ENCODE measurements around the gene CSNK2A1. TPM values are rescaled to one million over a fixed set of nuclear protein-coding genes. Genes with fewer than 3 reads are reported as not detected.

CSNK2A1 gene
- total and polyA plus RNA-seq, 2 donors (not counting 3 experiments of a cell fraction or from before 2014, with no cell fraction given): 68.4 to 142 TPM

GRCh38 chr20:591941-592340, 48.4 kb upstream of the CSNK2A1 start:
- FAIRE-seq: no peak
- CTCF ChIA-PET: interaction anchor here (1.1 kb wide), 1 partner anchor 9 kb away, joined by 3 read pairs; no protein-coding TSS in a partner anchor

More at GRCh38 chr20:591941-592340, 48.4 kb upstream of the CSNK2A1 start:
- dilution Hi-C loops (cut with MboI; ENCODE audit: extremely low pct_ligation_motif_present, low sequenced_read_pairs) (no loop called here), intact Hi-C loops (cut with micrococcal nuclease) (no loop called here)
- peaks cover 0 to 1% of the 10 kb centered on the region in 2 experiments for H3K27me3 ChIP-seq (ENCODE audit: control insufficient read depth in 2 of 2, insufficient read depth in 2 of 2, low read length in 2 of 2)
- no peaks in the 10 kb centered on the region for H4K20me1 ChIP-seq (replicated peaks; ENCODE audit: control insufficient read depth, extremely low read depth, insufficient read depth, low read length)
- H3K4me1 ChIP-seq (ENCODE audit: control insufficient read depth, extremely low read depth, insufficient read depth, low read length): peaks cover 2% of the 10 kb centered on the region
- DNase-seq (ENCODE audit: low read depth, low spot score): no peak
- H3K79me2 ChIP-seq (ENCODE audit: control insufficient read depth, insufficient read depth, low read length): no peaks in the 10 kb centered on the region
- POLR2A ChIA-PET: no interaction called here
- H3K4me3 ChIP-seq (replicated peaks in 1 of 3; ENCODE audit: insufficient read depth in 1 of 3, low read depth in 1 of 3, low read length in 3 of 3): no peak overlapping the region
- no peak overlapping the region for H3K27ac ChIP-seq (ENCODE audit: insufficient read depth, low read depth, low read length)
- no peak overlapping the region for H3K9ac ChIP-seq (replicated peaks; ENCODE audit: extremely low read depth, insufficient read depth, low read length)
- H2AFZ ChIP-seq (ENCODE audit: low read depth, low read length): no peak overlapping the region
- no peaks in the 10 kb centered on the region for H3K9me1 ChIP-seq (replicated peaks; ENCODE audit: control insufficient read depth, extremely low read depth, insufficient read depth, low read length)
- H3K4me2 ChIP-seq (ENCODE audit: insufficient read depth, low read length): no peak overlapping the region
- no peak for TF ChIP-seq POLR2AphosphoS5 (IDR thresholded peaks at IDR 0.05; ENCODE audit: insufficient read depth, low read depth, low read length)
- no peak for TF ChIP-seq POLR2A (IDR thresholded peaks at IDR 0.05; ENCODE audit: low read depth, low read length)
- TF ChIP-seq FOS (IDR thresholded peaks at IDR 0.05; ENCODE audit: borderline replicate concordance, insufficient read depth, low read length): no peak
- TF ChIP-seq CTCF (IDR thresholded peaks at IDR 0.05; ENCODE audit: extremely low read depth in 1 of 2, insufficient read depth in 1 of 2, low read depth in 1 of 2, low read length in 2 of 2): no peak
- TF ChIP-seq MYC (IDR thresholded peaks at IDR 0.05; ENCODE audit: low read depth, low read length): no peak
- TF ChIP-seq MAX (IDR thresholded peaks at IDR 0.05; ENCODE audit: insufficient read depth, insufficient read length): no peak
- no peak for TF ChIP-seq GATA2 (IDR thresholded peaks at IDR 0.05; ENCODE audit: insufficient read depth, insufficient read length, low read depth, low read length)
- no peak for TF ChIP-seq EZH2 (IDR thresholded peaks at IDR 0.05; ENCODE audit: borderline replicate concordance, low read depth, low read length, severe bottlenecking)
- no peak for TF ChIP-seq JUN (IDR thresholded peaks at IDR 0.05; ENCODE audit: borderline replicate concordance, insufficient read depth, insufficient read length, low read depth)
- no peaks in the 10 kb centered on the region for H3K36me3 ChIP-seq (ENCODE audit: control insufficient read depth in 2 of 2, extremely low read depth in 1 of 2, insufficient read depth in 2 of 2, low read length in 2 of 2)
- BruUV-seq (replicated peaks): no TSS peak
- H3K9me3 ChIP-seq (replicated peaks; ENCODE audit: control insufficient read depth, insufficient read depth, low read length): no peaks in the 10 kb centered on the region

All from endothelial cell of umbilical vein (primary cell).